Stimulated activated CD8-positive, alpha-beta memory T cell treated with anti-CD3 and anti-CD28 coated beads, Interleukin-4, amount 100 ng/mL, for 24 hours (primary cell): Measurements from ENCODE around the gene EIPR1.

Source experiments
- DNase-seq: peaks from one replicate; pipeline ENCODE4 v3.0.0-alpha.2; 2020; ENCODE audit warnings: low read depth

The EIPR1 gene

DNA sequence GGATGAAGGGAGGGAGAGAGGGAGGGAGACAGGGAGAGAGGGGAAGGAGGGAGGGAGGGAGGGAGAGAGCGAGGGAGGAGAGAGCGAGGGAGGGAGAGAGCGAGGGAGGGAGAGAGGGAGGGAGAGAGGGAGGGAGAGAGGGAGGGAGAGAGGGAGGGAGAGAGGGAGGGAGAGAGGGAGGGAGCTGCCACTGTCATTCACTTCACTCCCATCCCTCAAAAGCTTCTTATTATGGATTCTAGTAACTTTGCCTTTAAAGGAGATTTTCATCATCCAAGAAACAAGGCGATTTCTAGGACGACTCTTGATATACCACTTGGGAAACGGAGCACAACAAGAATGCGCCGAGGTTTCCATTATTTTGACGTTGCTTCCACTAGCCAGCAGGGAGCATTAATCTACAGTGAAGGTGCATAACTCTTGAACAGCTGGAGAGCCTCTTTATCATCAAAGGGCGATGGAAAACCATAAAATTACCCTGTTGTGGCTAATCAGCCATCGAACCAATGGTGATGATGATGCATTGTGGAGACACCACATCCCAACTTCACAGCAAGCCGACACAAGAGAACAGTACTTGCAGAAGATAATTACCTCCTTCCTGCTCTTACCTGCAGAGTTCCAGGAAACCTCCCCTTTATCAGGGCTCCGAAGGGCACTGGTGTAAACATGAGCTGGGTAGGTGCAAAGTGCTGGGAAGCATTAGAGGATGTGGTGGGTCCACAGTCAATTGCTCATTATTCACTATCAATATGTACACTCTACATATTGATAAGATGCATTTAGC lies 130.5 kb downstream of the EIPR1 start:
- DNase-seq = no peak

DNA sequence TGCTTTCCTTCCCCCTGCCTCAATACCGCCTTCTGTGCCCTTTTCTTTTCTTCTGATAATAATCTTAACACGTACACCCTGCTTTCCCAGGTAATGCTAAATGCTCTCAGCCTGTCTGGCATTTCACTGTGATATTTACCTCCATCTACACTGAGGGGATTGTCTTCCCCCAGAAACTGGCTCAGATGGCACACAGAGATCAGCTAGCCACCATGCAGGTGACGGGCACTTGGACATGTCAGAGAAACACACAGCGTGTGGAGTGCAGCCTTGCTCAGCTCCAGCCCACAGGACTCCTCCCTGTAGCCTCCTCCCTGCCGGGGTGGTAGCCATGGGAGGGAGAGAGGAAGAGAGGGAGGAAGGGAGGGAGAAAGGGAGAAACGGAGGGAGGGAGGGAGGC lies 131.2 kb downstream of the EIPR1 start:
- no peak for DNase-seq

DNA sequence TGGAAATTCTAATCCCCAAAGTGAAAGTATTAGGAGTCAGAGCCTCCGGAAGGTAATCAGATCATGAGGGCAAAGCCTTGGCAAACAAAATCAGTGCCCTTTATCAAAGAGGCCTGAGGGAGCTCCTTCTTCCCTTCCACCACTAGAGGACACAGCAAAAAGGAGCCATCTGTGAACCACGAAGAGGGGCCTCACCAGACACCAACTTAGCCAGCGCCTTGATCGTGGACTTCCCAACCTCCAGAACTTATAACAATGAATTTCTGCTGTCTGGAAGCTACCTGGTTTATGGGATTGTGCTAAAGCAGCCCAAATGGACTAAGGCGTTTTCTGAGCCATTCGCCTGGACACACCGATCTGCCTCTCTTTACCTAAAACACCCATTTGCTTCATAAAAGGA lies 133.1 kb downstream of the EIPR1 start:
- DNase-seq = no peak

DNA sequence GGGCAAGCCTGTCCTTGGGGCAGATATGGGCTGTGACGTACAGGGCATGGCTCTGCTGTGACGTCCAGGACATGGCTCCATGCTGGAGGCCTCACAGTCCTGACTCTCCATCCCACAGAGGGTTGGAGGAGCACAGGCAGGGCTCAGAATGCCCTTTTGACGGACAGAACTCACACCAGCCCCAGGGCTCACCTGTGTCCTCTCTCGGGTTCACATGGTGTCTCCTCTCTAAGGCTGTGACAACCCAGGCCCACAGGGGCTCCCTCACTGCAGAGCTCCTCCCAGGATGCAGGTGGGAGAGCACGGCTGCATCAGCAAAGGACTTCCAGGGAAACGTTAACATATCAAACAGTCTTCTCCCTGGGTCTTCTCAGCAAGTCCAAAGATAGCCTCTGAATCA lies 133.8 kb downstream of the EIPR1 start:
- DNase-seq = no peak

DNA sequence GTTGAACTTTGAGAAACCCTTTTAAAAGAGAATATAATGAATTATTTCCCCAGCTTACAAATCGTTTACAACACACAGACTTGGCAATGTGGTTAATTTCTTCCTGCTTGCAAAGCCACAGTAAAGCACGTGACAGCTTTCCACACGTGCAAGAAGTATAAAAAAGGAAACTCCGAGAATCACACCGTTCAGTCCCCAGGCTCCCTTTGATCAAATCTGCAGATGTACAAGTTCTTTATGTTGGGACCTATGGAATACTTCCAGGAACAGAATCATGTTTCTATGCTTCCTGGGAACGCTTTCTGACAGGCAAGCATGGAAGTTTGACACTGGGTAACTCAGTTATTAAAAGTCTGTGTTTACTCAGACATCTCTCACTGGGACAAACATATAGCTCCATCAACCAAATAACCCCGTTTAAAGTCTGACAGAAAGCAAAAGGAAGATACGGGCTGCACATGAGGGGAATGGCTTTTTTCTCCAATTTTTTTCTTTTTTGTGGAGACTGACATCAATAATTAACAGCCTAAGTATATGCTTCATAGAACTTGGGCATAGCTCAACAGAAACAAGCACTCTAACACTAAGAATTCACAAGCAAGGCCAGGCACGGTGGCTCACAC lies 134.8 kb downstream of the EIPR1 start:
- DNase-seq = peak; percentile 4

DNA sequence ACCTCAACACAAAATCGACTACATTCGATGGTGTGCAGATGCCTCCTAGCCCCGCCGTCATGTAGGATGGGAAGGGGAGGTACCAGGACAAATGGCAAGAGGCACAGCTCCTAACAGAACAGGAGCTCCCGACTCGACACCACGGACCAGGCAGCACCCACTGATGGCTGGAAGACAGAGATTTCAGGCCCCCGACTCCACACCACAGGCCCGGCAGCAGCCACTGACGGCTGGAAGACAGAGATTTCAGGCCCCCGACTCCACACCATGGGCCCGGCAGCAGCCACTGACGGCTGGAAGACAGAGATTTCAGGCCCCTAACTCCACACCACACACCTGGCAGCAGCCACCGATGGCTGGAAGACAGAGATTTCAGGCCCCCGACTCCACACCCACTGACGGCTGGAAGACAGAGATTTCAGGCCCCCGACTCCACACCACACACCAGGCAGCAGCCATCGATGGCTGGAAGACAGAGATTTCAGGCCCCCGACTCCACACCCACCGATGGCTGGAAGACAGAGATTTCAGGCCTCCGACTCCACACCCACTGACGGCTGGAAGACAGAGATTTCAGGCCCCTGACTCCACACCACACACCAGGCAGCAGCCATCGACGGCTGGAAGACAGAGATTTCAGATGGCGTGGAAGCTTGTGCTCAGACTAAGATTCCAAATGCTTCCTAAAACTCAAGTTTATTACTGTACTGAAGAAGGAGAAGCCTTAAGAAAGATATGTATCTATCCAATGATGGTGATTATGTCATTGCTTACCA lies 135.5 kb downstream of the EIPR1 start:
- no peak for DNase-seq

DNA sequence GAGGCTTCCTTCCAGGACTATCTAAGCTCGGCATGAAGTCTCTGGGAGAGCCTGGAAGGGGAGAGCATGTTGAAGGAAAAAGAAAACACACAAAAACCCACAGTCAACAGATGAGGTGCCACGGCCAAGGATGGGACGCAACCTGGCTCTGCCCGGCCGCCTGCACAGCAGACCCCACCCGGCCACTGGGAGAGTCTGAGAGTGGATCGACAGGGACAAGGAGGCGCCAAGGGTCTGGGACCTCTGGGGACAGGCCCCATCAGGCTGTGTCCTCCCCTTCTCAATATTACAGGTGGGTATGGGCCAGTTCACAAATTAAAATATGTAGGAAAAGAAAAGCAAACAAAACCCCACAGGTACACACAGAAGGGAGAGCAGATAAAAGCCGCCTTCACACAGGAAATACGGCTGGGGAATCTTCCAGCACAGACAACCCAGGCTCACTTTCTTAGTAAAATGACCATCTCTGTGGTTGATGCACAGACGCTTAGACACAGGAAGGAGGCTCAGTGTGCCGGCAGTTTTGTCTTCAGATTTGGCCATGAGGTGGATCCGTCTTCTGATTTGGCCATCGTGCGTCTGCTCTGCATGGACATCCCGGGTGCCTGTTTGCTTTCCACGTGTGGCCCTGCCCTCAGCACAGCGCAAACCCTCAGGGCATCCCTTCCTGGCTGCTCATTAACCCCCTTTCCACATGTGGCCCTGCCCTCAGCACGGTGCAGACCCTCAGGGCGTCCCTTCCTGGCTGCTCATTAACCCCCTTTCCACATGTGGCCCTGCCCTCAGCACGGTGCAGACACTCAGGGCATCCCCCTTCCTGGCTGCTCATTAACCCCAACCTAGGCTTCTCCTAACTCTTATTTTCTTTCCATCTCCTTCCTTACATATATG lies 138.4 kb downstream of the EIPR1 start:
- DNase-seq = no peak

DNA sequence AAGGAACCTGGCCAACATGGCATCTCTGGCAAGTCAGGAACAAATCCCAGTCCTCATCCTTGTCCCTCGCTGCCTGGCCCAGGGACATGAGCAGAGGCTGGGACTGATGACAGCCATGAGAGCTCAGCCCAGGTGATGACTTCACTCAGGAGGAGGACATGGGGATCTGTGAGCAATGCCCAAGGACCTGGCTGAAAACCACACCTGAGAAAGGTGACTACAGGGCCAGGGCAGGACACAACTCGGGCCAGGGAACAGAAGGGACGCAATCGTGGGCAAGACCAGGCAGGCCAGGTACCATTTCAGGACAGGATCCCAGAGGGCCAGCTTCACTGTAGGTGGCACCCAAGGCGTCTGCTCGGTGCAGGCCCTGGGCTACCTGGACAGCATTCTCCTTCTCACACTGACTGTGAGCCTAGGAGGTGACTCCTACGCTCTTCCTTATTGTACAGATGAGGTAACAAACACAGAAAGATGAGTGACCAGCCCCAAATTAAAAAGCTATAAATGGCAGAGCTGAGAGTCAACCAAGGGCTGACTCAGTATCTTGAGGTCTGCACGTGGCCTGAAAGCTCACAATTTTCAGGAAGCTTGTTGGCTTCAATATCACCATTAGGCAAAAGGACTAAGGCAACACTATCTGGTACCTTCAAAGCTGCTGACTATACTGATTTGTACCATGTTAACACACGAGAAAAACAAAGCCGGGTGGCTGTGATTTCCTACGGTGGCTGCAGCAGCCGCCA lies 141.1 kb downstream of the EIPR1 start:
- DNase-seq = no peak

DNA sequence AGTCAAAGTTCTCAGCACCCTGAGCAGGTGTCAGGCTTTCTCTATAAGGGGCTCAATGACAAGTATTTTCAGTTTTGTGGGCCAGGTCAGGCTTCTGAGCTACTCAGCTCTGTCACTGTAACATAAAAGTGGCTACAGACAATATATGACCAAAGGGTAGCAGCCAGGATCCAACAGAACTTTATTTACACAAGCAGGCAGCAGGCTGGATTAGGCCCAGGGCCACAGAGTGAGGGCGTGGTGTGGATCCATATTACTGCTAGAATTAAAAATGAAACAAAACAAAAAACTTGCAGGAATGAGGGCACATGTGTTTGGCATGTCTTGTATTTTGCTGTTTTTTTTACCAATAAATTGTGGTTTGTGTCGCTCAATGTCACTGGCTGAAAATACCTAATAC lies 143.7 kb downstream of the EIPR1 start:
- DNase-seq = no peak

DNA sequence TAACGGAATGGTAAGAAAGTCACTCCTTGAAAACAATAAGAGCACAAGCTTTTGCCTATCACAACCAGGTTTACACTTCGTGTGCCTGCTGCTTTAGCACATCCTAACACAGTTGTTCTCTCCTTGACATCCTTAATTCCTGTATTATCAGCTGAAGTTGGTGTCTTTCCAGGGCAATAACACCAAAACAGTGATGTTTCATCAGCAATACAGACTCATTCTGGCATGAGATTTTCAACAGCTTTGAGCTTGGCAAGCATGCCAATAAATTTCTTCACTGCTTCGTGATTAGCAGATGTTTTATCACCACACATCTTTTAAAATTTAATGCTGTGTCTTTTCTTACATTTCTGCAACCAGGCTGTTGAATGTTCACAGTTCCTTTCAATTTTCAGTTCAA lies 148.4 kb downstream of the EIPR1 start:
- no peak for DNase-seq

DNA sequence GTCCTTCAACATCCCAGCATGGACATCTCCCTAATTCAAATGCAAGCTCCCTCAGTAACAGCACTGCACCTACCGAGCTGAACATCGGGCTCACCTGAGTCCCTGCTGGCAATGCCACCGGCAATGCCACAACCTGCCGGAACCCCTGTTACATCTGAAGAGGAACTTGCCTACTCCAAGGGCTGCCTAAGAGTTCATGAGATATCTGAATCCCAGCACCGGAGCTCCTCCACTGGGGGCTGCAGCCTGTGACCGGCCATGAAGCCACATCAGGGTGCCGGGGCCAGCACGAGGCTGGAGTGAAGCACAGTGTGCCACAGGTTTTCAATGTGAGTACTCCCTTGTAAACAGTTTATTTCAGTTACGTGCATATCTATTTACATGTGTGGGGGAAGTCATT lies 152.9 kb downstream of the EIPR1 start:
- DNase-seq = no peak

DNA sequence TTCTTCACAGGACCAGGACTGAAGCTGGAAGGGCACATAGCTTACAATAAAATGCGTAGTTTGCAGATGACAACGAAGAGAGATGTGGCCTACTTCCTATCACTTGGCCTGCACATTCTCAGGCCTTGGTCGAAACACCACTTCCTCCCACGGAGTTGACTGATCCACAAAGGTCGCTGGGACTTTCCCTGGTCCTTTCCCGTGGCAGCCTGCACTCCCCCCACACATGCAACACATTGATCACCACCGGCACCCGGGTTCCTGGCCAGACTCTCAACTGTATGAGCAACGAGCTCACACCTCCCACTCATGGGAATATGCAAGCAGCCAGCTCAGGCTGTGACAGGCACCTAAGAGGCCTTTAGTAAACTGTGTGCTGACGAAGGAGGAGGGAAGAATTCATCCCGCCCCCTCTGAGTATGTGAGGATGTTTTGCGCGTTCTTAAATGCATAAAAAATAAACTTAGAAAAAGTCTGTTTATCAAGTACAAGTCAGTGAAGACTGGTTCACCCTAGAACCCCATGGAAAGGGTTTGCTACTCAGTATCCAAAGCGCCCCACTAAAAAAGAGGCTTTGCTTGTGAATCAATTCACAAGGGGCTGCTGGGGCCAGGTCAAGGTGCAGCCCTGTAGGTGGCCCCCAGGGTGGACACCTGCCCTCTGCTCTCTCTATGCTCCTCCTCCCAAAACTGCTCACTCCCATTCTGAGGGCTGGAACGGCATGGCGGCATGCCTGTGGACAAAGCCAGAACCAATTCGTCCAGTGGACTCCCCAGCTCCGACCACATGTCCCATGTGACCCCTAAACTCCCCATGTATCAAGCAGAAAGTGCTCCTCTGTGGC lies 154.3 kb downstream of the EIPR1 start:
- DNase-seq = peak; percentile 75

DNA sequence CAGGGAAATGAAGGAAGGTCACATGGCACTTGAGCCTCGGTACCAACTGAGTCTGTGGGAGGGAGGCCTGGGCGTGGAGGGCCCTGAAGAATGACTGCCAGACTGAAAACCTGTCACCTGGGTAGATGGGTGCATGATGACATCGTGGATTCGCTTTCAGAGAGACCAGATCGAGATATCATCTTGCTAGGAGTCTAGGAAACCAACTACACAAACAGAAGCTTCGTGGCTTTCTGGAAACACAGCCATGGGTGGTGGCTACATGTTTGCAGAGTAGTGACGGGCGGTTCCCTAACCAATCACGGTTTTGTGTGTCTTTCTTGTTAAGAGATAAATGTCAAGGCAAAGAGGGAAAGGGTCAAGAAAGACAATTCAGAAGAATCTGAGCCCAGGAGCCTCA lies 155.0 kb downstream of the EIPR1 start:
- peak; percentile 31 for DNase-seq

DNA sequence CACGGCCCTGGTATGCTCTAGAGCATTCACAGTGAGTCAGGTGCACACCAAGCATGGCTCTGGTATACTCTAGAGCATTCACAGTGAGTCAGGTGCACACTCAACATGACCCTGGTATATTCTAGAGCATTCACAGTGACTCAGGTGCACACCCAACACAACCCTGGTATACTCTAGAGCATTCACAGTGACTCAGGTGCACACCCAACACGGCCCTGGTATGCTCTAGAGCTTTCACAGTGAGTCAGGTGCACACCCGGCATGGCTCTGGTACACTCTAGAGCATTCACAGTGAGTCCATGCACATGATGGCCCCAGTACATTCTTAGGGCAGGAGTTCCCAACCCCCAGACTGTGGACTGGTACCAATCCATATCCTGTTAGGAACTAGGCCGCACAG lies 158.1 kb downstream of the EIPR1 start:
- no peak for DNase-seq

DNA sequence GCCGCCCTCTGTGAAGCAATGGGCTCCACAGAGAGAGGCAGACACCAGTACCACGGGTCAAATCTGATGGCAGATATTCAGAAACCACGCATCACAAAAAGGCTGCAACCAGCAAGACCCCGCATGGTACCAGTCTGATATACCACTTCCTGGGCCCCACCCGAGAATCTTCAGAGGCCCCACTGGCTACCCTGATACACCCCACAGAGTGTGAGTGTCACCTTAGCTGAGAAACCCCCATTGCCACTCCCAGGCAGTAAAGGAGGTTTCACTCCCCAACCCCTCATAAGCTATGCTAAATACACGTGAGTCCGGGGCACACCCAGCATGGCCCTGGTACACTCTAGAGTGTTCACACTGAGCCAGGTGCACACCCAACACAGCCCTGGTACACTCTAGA lies 160.0 kb downstream of the EIPR1 start:
- DNase-seq = no peak

DNA sequence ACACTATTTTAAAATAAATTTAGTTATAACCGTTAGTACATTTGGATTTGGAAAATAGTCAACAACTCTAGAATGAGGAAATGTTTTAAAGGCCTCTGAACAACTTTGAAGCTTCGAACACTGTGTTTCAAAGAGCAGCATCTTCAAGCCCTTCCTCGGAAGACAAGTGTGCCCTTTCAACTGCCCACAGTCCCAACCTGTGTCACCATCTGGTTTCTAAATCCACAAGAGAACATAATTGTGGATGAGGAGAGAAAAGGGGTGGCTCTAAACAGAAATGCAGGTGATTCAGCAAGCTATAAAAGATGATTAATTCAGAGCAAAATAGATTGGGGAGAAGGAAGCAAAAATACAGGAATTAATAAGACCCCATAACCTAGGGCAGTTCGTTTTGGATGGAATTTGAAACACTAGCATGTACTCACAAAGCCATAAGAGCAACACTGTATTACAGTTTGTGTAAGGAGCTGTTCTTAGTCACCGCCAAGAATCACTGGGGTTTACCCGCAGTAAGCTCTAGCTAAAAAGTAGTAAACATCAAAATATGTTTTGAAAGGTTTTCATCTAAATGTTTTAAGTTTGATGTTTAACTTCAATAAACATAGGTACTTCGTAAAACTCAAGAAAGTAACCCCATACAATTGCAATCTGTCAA lies 160.7 kb downstream of the EIPR1 start:
- no peak for DNase-seq

DNA sequence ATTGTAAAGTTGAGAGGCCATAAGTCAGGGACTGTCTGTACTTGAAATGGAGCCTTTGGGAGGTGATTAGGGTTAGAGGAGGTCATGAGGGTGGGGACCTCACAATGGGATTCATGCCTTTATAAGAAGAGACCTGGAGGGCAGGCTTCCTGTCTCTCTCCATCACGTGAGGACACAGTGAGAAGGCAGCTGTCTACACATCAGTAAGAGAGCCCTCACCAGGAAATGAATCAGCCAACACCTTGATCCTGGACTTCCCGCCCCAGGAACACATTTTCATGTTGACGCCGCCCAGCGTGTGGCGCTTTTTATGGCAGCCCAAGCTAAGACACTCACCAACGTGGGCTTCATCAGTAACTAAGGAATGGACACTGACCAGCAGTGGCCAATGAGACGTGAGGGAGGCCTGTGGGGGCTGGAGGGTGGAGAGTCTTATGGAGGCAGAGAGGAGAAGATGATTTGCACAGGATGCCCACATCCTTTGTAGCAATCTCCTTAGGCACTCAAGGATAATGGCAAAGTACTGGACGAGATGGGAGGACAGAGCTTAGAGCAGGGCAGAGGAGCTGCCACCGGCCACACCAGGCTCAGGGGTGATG lies 162.7 kb downstream of the EIPR1 start:
- no peak for DNase-seq

DNA sequence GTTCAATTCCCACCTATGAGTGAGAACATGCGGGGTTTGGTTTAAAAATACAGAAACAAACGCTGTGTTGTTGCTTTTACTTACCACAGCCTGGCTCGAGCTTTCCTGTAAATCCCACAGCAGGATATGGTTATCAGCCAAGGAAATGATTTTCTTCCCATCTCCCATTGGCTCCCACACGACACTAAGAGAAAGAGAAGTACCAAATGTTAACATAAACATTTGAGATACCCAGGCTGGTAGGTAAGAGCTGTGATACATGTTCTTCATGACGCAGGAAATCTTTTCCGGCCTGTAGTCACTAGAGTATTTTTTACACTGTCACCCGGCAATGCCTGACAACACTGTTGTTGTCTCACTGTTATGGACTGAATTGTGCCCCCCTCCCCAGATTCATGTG lies 163.6 kb downstream of the EIPR1 start:
- DNase-seq = no peak

DNA sequence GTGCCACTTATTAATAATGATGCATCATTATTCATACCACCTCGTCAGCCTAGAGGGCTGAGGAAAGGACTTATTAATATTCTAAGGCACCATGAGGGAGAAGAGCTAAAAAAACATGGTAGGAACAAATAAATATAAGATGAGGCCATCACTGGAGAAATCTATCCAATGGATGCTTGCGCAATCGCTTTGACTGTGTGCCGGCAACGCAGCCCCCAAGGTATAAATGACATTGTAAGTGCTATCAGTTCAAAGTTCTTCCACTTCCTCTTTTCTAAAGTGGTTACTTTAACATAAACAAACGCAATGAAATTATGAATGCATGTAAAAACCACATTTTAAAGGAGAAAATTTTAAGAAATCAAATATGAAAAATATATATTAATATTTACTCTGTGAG lies 164.6 kb downstream of the EIPR1 start:
- DNase-seq = no peak

DNA sequence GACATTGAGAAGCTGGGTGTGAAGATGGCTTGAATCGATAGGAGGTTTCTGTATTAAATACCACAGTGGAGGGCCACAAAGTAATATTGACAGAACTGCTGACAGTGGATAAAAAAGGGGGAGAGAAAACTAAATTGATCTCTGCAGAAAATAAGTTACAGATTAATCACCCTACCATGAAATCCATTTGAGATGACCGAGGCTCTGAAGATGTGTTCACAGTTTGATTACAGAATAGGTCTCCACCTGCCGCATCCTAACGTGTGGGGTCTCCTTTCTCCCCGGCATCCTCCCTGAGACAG lies 165.6 kb downstream of the EIPR1 start:
- no peak for DNase-seq
